IMR-90 (cell line): ENCODE data around the gene RASGRP2. TPM values are rescaled to one million over a fixed set of nuclear protein-coding genes. Genes with fewer than 3 reads are reported as not detected.

ENCODE experiments used
- ATAC-seq: fragments of 200-7000 bp; cut with Tn5 transposase; 2 replicates; pipeline ENCODE4 v1.9.1; 2020; ENCODE audit warnings: low read depth, mild to moderate bottlenecking, moderate library complexity
- BruUV-seq: library from RNA; stranded (reverse); fragments of 400-500 nt; replicated peaks from 2 replicates; lab custom pipeline; 2021; lab: Mats Ljungman, UMichigan
- CTCF ChIA-PET: fragments of 300-600 bp; formaldehyde crosslinking; extraction: SDS; loops from one replicate; lab custom pipeline; 2021; ENCODE audit warnings: antibody characterized with exemption; lab: Yijun Ruan, JAX
- POLR2A ChIA-PET: fragments of 300-600 bp; sonication (Branson Sonifier 250); formaldehyde crosslinking; loops from one replicate; lab custom pipeline; 2022; ENCODE audit warnings: antibody characterized with exemption; ENCODE audit not compliant: unreplicated experiment; lab: Charles Lee
- DNase-seq: peaks from one replicate; pipeline ENCODE4 v3.0.0; 2013
- H2AFZ ChIP-seq: replicated peaks from 2 replicates; pipeline ENCODE3; 2013; ENCODE audit warnings: low read length, mild to moderate bottlenecking; ENCODE audit not compliant: poor library complexity
- H2AK5ac ChIP-seq: 2 replicates; pipeline ENCODE4 v1.6.1; 2013; ENCODE audit warnings: low read depth, low read length, inconsistent platforms
- H2AK9ac ChIP-seq: replicated peaks from 2 replicates; pipeline ENCODE3; 2013; ENCODE audit warnings: mild to moderate bottlenecking, low read depth, low read length, moderate library complexity; ENCODE audit not compliant: poor library complexity
- H2BK120ac ChIP-seq: 2 replicates; pipeline ENCODE4 v1.6.1; 2013; ENCODE audit warnings: low read depth, low read length, inconsistent platforms
- H2BK15ac ChIP-seq: 3 replicates; pipeline ENCODE4 v1.6.1; 2013; ENCODE audit warnings: low read depth, low read length, inconsistent platforms
- H2BK20ac ChIP-seq: 2 replicates; pipeline ENCODE4 v1.6.1; 2013; ENCODE audit warnings: low read depth, mild to moderate bottlenecking, inconsistent platforms, low read length, moderate library complexity
- H2BK5ac ChIP-seq: 2 replicates; pipeline ENCODE4 v1.6.1; 2013; ENCODE audit warnings: mild to moderate bottlenecking, low read depth, low read length, inconsistent platforms; ENCODE audit not compliant: poor library complexity, severe bottlenecking
- H3K14ac ChIP-seq: replicated peaks from 2 replicates; pipeline ENCODE4 v1.6.1; 2013; ENCODE audit warnings: low read depth, low read length, inconsistent platforms
- H3K18ac ChIP-seq: 2 replicates; pipeline ENCODE4 v1.6.1; 2013; ENCODE audit warnings: low read depth, low read length, control low read depth
- H3K23ac ChIP-seq: 2 replicates; pipeline ENCODE4 v1.6.1; 2013; ENCODE audit warnings: low read depth, low read length, inconsistent platforms
- H3K27ac ChIP-seq: 2 replicates; pipeline ENCODE4 v1.5.1; 2013; ENCODE audit warnings: mild to moderate bottlenecking, control low read depth, low read length; ENCODE audit not compliant: insufficient read depth
- H3K27me3 ChIP-seq: 2 replicates; pipeline ENCODE4 v1.6.1; 2013; ENCODE audit warnings: low read length; ENCODE audit not compliant: control insufficient read depth, insufficient read depth
- H3K36me3 ChIP-seq: 2 replicates; pipeline ENCODE4 v1.6.1; 2013; ENCODE audit warnings: low read length, mixed read lengths; ENCODE audit not compliant: control insufficient read depth, insufficient read depth
- H3K4ac ChIP-seq: 2 replicates; pipeline ENCODE4 v1.6.1; 2013; ENCODE audit warnings: low read depth, low read length, inconsistent platforms
- H3K4me1 ChIP-seq: 2 replicates; pipeline ENCODE4 v1.6.1; 2013; ENCODE audit warnings: low read length, mixed read lengths; ENCODE audit not compliant: control insufficient read depth, insufficient read depth
- H3K4me2 ChIP-seq: 2 replicates; pipeline ENCODE4 v1.6.1; 2013; ENCODE audit warnings: low read depth, mild to moderate bottlenecking, control low read depth, low read length, moderate library complexity
- H3K4me3 ChIP-seq: 2 replicates; pipeline ENCODE4 v1.5.1; 2013; ENCODE audit warnings: low read depth, mild to moderate bottlenecking, control low read depth, low read length, moderate library complexity; ENCODE audit not compliant: insufficient read depth
- H3K56ac ChIP-seq: 2 replicates; pipeline ENCODE4 v1.6.1; 2013; ENCODE audit warnings: low read length, inconsistent platforms; ENCODE audit not compliant: insufficient read depth; ENCODE audit errors: extremely low read depth
- H3K79me1 ChIP-seq, 2 experiments: 2 replicates each; pipeline ENCODE4 v1.6.1; 2013; ENCODE audit warnings: low read length in 2 of 2, inconsistent platforms in 1 of 2, low read depth in 1 of 2
- H3K9ac ChIP-seq: 2 replicates; pipeline ENCODE4 v1.6.1; 2013; ENCODE audit warnings: low read depth, low read length, control low read depth
- H3K9me1 ChIP-seq: 2 replicates; pipeline ENCODE4 v1.6.1; 2013; ENCODE audit warnings: low read length, inconsistent platforms; ENCODE audit not compliant: insufficient read depth
- H3K9me3 ChIP-seq: 2 replicates; pipeline ENCODE4 v1.6.1; 2013; ENCODE audit warnings: low read length; ENCODE audit not compliant: control insufficient read depth, insufficient read depth
- H4K20me1 ChIP-seq: 2 replicates; pipeline ENCODE4 v1.6.1; 2013; ENCODE audit warnings: low read length, inconsistent platforms; ENCODE audit not compliant: insufficient read depth
- H4K5ac ChIP-seq: 2 replicates; pipeline ENCODE4 v1.6.1; 2013; ENCODE audit warnings: mild to moderate bottlenecking, low read depth, low read length, control low read depth
- H4K8ac ChIP-seq, 2 experiments: 2 replicates each; pipeline ENCODE4 v1.6.1; 2013; ENCODE audit warnings: low read depth in 2 of 2, low read length in 2 of 2, control low read depth in 1 of 2, inconsistent platforms in 1 of 2
- H4K91ac ChIP-seq: 2 replicates; pipeline ENCODE4 v1.6.1; 2013; ENCODE audit warnings: low read depth, low read length, inconsistent platforms; ENCODE audit not compliant: insufficient read depth
- BHLHE40 ChIP-seq: fragments of 150-350 bp; IDR thresholded peaks from 2 replicates; pipeline ENCODE4 v1.6.1; 2016; ENCODE audit warnings: mild to moderate bottlenecking, low read depth, low read length
- CEBPB ChIP-seq: IDR thresholded peaks from 2 replicates; pipeline ENCODE4 v1.6.1; 2012; ENCODE audit warnings: low read depth, low read length, improper control_type of control experiment
- CHD1 ChIP-seq: IDR thresholded peaks from 2 replicates; pipeline ENCODE4 v1.6.1; 2012; ENCODE audit warnings: low read depth, low read length, improper control_type of control experiment
- FOS ChIP-seq: fragments of 150-350 bp; IDR thresholded peaks from 2 replicates; pipeline ENCODE4 v1.6.1; 2016; ENCODE audit warnings: low read depth, low read length
- MAFK ChIP-seq: IDR thresholded peaks from 2 replicates; pipeline ENCODE4 v1.6.1; 2012; ENCODE audit warnings: low read depth, low read length, improper control_type of control experiment
- MAZ ChIP-seq: IDR thresholded peaks from 2 replicates; pipeline ENCODE4 v1.6.1; 2012; ENCODE audit warnings: low read depth, mild to moderate bottlenecking, low read length, improper control_type of control experiment, moderate library complexity, borderline replicate concordance
- MXI1 ChIP-seq: IDR thresholded peaks from 2 replicates; pipeline ENCODE4 v1.6.1; 2012; ENCODE audit warnings: low read depth, mild to moderate bottlenecking, low read length, moderate library complexity, borderline replicate concordance
- POLR2A ChIP-seq: IDR thresholded peaks from 2 replicates; pipeline ENCODE4 v1.6.1; 2012; ENCODE audit warnings: mild to moderate bottlenecking, low read depth, low read length
- RAD21 ChIP-seq: IDR thresholded peaks from 2 replicates; pipeline ENCODE4 v1.6.1; 2012; ENCODE audit warnings: low read length, improper control_type of control experiment
- RCOR1 ChIP-seq: IDR thresholded peaks from 2 replicates; pipeline ENCODE4 v1.6.1; 2012; ENCODE audit warnings: mild to moderate bottlenecking, low read length, improper control_type of control experiment; ENCODE audit not compliant: insufficient replicate concordance
- RFX5 ChIP-seq: IDR thresholded peaks from 2 replicates; pipeline ENCODE4 v1.8.0; 2012; ENCODE audit warnings: low read depth, mild to moderate bottlenecking, low read length, moderate library complexity
- SMC3 ChIP-seq: fragments of 150-350 bp; IDR thresholded peaks from 2 replicates; pipeline ENCODE4 v1.6.1; 2016; ENCODE audit warnings: low read depth, mild to moderate bottlenecking, antibody characterized with exemption, low read length, moderate library complexity
- WGBS, 2 experiments: methylation state at CpG; one replicate each; pipeline versions ENCODE4 v1.1.5 to v1.1.7; 2013; ENCODE audit warnings: missing lambda C conversion rate in 2 of 2; ENCODE audit not compliant: insufficient read length in 1 of 2; ENCODE audit errors: extremely low coverage in 2 of 2; 5-methylcytosine and 5-hydroxymethylcytosine counted together
- dilution Hi-C: fragments of 300-500 bp; cut with HindIII; formaldehyde crosslinking; loops from one replicate; pipeline ENCODE4 v1.14.3; 2018; ENCODE audit warnings: low sequenced_read_pairs; ENCODE audit not compliant: unreplicated experiment
- in situ Hi-C: fragments of 300-500 bp; cut with MboI; formaldehyde crosslinking; loops from 3 replicates; pipeline ENCODE4 v1.14.3; 2019; ENCODE audit warnings: low sequenced_read_pairs, inconsistent platforms, mixed read lengths
- intact Hi-C: fragments of 100-400 bp; cut with micrococcal nuclease; formaldehyde crosslinking; loops from 2 replicates; pipeline ENCODE4 v1.10.0; 2022
- polyA plus RNA-seq, 3 experiments: library from polyadenylated mRNA; depleted of rRNA; stranded (reverse); fragments of >200 nt; gene quantifications; 2 replicates each; pipeline ENCODE4 v1.2.3, GENCODE V29; 2012; ENCODE audit warnings: low replicate concordance in 1 of 3
- total RNA-seq: library from RNA; depleted of rRNA; stranded (reverse); fragments of >200 nt; gene quantifications from 2 replicates; pipeline ENCODE4 v1.2.3, GENCODE V29; 2012
- TF ChIP-seq, protein P1 (sequence below): fragments of 150-350 bp; IDR thresholded peaks from 2 replicates; pipeline ENCODE4 v1.6.1; 2016; ENCODE audit warnings: low read depth, mild to moderate bottlenecking, low read length, moderate library complexity, borderline replicate concordance
- TF ChIP-seq, protein P2 (sequence below): fragments of 150-350 bp; IDR thresholded peaks from 2 replicates; pipeline ENCODE4 v1.6.1; 2017; ENCODE audit warnings: mild to moderate bottlenecking, antibody characterized with exemption, low read length, low read depth
- TF ChIP-seq, protein P3 (sequence below): conservative IDR thresholded peaks from 2 replicates; pipeline ENCODE4 v1.5.1; 2012; ENCODE audit warnings: mild to moderate bottlenecking, low read depth, low read length, improper control_type of control experiment

Gene RASGRP2
- total and polyA plus RNA-seq, 2 of the 4 experiments (the other 2 are of a cell fraction): 1.2 TPM; not detected in 1

DNA sequence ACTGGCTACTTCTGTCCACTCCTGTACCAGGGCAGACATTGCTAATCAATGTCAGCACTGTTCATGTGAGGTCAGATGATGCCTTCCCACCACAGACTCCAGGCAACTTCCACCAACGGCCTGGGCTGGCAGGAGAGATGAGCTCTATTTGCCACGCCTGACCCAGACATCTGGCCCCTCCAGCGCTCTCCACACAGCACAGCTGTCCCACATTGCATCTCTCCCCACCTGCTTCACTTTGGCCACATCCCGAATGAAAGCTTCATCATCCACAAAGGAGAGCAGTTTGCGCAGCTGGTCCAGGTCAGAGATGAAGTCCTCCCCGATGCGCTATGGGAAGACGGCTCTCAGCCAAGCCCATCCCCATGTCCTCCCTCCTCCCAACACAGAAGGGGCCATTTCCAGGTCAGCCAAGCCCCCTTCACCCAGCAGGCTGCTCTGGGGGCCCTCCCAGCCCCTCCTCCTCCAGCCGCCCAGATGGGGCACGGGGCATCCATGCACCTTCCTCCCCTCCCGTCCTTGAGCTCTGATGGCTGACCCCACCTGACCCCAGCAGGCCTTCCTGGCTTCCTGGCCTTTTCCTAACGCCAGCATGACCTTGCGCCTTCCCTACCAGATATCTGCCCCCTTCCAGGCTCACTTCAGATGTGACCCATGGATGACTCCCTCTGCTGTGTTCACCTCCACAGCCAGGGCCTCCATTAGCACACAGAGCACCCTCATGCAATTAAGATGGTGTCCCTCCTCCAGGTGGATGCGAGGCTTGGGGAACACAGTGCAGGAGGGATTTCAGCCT is 8.4 kb upstream of the RASGRP2 start:
- no peak overlapping the region for H3K14ac ChIP-seq
- no peak overlapping the region for H2BK15ac ChIP-seq
- no peak overlapping the region for H3K4me2 ChIP-seq
- H4K91ac ChIP-seq: no peak overlapping the region
- H3K18ac ChIP-seq: no peak overlapping the region
- no peak overlapping the region for H3K4me3 ChIP-seq
- H2AFZ ChIP-seq: peak overlapping the region; percentile 58
- no peak overlapping the region for H2AK9ac ChIP-seq
- ATAC-seq: no peak
- in situ Hi-C loops (no loop called here), intact Hi-C loops (no loop called here), dilution Hi-C loops (no loop called here)
- H3K9me3 ChIP-seq: no peaks in the 10 kb centered on the region
- no peak overlapping the region for H2BK5ac ChIP-seq
- H4K20me1 ChIP-seq: peaks cover 8% of the 10 kb centered on the region
- BruUV-seq: no TSS peak
- 46% methylated on average over 6 of the region's 14 CpGs; no CpG with 5 or more reads in 1 of the 2 experiments for WGBS, 2 experiments
- H3K4me1 ChIP-seq: peaks cover 3% of the 10 kb centered on the region; the same call in 1 of the 2 replicates
- ChIA-PET CTCF (no interaction called here), POLR2A (no interaction called here)
- no peak overlapping the region for H2AK5ac ChIP-seq
- H3K36me3 ChIP-seq: no peaks in the 10 kb centered on the region
- H4K5ac ChIP-seq: no peak overlapping the region
- no peak overlapping the region for H4K8ac ChIP-seq
- H3K9me1 ChIP-seq: peaks cover 4% of the 10 kb centered on the region
- no peak overlapping the region for H3K27ac ChIP-seq
- DNase-seq: no peak
- no peak overlapping the region for H2BK120ac ChIP-seq
- no peak overlapping the region for H3K4ac ChIP-seq
- H3K79me1 ChIP-seq: no peaks in the 10 kb centered on the region
- H3K23ac ChIP-seq: no peak overlapping the region
- H3K56ac ChIP-seq: no peak overlapping the region
- H2BK20ac ChIP-seq: no peak overlapping the region
- no peaks in the 10 kb centered on the region for H3K27me3 ChIP-seq
- no peak overlapping the region for H3K9ac ChIP-seq
- TF ChIP-seq RCOR1: no peak
- TF ChIP-seq POLR2A: no peak
- TF ChIP-seq RFX5: no peak
- TF ChIP-seq, protein P1, sequence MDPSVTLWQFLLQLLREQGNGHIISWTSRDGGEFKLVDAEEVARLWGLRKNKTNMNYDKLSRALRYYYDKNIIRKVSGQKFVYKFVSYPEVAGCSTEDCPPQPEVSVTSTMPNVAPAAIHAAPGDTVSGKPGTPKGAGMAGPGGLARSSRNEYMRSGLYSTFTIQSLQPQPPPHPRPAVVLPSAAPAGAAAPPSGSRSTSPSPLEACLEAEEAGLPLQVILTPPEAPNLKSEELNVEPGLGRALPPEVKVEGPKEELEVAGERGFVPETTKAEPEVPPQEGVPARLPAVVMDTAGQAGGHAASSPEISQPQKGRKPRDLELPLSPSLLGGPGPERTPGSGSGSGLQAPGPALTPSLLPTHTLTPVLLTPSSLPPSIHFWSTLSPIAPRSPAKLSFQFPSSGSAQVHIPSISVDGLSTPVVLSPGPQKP: no peak
- no peak for TF ChIP-seq BHLHE40
- TF ChIP-seq CHD1: no peak
- no peak for TF ChIP-seq CEBPB
- TF ChIP-seq, protein P2, sequence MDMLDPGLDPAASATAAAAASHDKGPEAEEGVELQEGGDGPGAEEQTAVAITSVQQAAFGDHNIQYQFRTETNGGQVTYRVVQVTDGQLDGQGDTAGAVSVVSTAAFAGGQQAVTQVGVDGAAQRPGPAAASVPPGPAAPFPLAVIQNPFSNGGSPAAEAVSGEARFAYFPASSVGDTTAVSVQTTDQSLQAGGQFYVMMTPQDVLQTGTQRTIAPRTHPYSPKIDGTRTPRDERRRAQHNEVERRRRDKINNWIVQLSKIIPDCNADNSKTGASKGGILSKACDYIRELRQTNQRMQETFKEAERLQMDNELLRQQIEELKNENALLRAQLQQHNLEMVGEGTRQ: no peak
- no peak for TF ChIP-seq FOS
- no peak for TF ChIP-seq MXI1
- TF ChIP-seq RAD21: no peak
- TF ChIP-seq MAFK: no peak
- TF ChIP-seq MAZ: no peak
- no peak for TF ChIP-seq SMC3
- TF ChIP-seq, protein P3, sequence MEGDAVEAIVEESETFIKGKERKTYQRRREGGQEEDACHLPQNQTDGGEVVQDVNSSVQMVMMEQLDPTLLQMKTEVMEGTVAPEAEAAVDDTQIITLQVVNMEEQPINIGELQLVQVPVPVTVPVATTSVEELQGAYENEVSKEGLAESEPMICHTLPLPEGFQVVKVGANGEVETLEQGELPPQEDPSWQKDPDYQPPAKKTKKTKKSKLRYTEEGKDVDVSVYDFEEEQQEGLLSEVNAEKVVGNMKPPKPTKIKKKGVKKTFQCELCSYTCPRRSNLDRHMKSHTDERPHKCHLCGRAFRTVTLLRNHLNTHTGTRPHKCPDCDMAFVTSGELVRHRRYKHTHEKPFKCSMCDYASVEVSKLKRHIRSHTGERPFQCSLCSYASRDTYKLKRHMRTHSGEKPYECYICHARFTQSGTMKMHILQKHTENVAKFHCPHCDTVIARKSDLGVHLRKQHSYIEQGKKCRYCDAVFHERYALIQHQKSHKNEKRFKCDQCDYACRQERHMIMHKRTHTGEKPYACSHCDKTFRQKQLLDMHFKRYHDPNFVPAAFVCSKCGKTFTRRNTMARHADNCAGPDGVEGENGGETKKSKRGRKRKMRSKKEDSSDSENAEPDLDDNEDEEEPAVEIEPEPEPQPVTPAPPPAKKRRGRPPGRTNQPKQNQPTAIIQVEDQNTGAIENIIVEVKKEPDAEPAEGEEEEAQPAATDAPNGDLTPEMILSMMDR: no peak
